Measurements from ENCODE around the gene MCUR1.
A peak's percentile ranks its signal among the peaks of the same experiment; 100 is the strongest.
"Not testable (repeated sequence)": the region's sequence is repeated elsewhere in the genome, so short reads cannot be mapped to it uniquely, and the experiment has no call there.

MCUR1 gene, protein sequence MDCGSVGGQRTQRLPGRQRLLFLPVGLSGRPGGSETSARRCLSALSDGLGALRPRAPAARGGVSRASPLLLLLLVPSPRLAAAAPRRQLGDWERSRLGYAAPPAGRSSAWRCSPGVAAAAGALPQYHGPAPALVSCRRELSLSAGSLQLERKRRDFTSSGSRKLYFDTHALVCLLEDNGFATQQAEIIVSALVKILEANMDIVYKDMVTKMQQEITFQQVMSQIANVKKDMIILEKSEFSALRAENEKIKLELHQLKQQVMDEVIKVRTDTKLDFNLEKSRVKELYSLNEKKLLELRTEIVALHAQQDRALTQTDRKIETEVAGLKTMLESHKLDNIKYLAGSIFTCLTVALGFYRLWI

DNA sequence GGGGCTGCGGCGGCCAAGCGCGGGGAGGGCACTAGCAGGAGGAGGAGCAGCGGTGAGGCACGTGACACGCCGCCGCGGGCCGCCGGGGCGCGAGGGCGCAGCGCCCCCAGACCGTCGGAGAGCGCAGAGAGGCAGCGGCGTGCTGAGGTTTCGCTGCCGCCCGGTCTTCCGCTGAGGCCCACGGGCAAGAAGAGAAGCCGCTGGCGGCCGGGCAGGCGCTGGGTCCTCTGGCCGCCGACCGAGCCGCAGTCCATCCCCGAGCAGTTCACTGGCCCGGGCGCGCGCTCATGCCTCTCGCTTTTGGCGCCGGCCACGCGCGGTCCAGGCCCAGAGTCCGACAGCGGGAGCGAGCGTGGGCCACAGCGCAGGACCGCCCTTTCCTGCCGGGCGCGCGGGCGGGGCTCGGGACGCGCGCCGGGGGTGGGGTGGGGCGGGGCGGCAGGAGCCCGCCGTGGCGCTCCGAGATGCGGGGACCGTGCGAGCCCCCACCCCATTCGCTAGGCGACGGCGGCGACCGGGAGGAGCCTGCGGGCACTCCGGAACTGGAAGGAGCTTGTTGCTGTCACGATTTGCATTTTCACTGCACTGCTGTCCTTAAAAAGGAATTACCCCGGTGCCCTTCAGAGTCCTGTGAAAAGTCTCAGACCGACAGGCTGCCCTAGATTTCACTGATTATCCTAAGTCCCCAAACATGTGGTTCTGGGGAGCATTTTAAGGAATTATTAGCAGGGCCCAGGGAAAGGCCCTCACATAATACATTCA, at the start of gene MCUR1:
TSS of gene MCUR1 (minus strand) at position 382 of the 762 bp plus-strand sequence. CDS start at position 254, 128 bp downstream.
- DNase-seq (ENCODE audit: low read depth, low spot score): peak; percentile 90

DNA sequence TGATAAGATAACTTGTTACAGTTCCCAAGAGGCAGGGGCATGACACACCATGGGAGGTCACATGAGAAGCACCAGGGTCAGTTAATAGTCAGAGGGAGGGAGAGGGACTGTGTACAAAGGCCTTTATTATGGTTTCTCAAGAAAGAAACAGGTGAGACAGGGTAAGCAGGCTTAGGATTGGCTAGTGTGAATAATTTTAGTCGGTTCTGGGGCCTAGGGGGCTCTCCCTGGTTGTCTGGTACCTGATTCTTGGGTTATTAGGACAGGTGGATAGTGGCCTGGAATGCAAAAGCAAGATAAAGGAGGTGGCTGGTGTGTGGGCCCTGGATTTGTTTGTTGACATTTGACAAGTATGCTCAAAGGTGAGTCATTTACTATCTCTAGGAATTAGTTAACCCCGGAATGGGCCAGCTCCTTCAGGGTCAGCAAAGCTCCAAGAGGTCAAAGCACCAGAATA, 49.4 kb upstream of the MCUR1 start:
- DNase-seq (ENCODE audit: low read depth, low spot score): peak; percentile 93

DNA sequence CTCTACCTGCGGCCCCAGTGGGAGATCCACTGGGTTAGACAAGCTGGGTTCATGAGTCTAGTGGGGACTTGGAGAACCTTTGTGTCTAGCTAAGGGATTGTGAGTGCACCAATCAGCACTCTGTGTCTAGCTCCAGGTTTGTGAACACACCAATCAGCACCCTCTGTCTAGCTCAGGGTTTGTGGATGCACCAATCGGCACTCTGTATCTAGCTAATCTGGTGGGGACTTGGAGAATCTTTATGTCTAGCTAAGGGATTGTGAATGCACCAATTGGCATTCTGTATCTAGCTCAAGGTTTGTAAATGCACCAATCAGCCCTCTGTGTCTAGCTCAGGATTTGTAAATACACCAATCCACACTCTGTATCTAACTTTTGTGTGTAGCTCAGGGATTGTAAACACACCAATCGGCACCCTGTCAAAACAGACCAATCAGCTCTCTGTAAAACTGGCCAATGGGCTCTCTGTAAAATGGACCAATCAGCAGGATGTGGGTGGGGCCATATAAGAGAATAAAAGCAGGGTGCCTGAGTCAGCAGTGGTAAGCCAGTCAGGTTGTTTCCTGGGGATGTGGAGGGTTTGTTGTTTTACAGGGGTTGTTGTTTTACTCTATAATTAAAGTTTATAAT, 46.3 kb upstream of the MCUR1 start:
- DNase-seq (ENCODE audit: low read depth, low spot score): peak; percentile 44

DNA sequence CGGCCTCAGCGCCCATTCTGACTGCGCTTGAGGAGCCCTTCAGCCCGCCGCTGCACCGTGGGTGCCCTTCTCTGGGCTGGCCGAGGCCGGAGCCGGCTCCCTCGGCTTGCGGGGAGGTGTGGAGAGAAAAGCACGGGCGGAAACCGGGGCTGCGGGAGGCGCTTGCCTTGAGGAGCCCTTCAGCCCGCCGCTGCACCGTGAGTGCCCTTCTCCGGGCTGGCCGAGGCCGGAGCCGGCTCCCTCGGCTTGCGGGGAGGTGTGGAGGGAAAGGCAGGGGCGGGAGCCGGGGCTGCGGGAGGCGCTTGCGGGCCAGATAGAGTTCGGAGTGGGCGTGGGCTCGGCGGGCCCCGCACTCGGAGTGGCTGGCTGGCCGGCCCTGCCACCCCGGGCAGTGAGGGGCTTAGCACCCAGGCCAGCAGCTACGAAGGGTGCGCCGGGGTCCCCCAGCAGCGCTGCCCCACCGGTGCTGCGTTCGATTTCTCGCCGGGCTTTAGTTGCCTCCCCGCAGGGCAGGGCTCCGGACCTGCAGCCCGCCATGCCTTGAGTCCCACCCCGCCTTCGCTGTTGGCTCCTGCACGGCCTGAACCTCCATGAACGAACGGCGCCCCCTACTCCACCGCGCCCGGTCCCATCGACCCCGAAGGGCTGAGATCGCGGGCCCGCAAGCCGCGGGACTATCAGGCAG, 45.7 kb upstream of the MCUR1 start:
- peak; percentile 75 for DNase-seq (ENCODE audit: low read depth, low spot score)

DNA sequence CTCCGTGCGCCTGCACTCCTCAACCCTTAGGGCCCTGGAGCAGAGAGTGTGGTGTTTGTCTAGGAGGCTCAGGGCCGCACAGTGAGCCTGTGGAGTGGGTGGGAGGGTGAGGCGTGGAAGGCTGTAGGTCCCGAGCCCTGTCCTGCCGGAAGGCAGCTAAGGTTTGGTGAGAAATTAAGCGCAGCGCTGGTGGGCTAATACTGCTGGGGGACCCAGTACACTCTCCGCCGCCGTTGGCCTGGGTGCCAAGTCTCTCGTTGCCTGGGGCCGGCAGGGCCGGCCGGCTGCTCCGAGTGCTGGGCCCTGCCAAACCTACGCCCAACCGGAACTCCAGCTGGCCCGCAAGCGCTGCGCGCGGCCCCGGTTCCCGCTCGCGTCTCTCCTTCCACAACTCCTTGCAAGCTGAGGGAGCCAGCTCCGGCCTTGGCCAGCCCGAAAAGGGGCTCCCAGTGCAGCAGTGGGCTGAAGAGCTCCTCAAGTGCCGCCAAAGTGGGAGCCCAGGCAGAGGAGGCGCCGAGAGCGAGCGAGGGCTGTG, 40.4 kb upstream of the MCUR1 start:
- no peak for DNase-seq (ENCODE audit: low read depth, low spot score)

DNA sequence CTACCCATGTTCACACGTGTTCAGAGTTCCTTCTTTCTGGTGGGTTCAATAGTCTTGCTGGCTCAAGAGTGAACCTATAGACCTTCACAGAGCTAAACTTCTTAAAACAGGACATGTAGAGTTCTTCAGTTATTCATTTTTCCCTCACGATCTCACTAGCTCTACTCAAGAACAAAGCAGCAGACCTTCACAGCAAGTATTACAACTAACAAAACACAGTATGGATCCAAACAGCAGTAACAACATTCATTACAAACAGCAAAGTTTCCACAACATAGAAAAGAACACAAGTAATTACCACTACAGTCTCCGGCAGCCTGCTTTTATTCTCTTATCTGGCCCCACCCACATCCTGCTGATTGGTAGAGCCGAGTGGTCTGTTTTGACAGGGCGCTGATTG, 39.5 kb upstream of the MCUR1 start:
- DNase-seq (ENCODE audit: low read depth, low spot score): no peak

DNA sequence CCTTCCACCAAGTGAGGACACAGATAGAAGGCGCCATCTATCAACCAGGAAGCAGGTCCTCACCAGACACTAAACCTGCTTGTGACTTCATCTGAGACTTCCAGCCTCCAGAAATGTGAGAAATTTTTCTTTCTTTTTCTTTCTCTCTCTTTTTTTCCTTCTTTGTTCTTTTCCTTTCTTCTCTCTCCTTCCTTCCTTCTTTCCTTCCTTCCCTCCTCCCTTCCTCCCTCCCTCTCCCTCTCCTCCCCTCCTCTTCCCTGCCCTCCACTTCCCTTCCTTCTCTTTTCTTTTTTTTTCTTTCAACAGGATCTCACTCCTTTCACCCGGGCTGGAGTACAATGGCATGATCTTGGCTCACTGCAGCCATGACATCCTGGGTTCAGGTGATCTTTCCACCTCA, 37.4 kb upstream of the MCUR1 start:
- DNase-seq (ENCODE audit: low read depth, low spot score): no peak

DNA sequence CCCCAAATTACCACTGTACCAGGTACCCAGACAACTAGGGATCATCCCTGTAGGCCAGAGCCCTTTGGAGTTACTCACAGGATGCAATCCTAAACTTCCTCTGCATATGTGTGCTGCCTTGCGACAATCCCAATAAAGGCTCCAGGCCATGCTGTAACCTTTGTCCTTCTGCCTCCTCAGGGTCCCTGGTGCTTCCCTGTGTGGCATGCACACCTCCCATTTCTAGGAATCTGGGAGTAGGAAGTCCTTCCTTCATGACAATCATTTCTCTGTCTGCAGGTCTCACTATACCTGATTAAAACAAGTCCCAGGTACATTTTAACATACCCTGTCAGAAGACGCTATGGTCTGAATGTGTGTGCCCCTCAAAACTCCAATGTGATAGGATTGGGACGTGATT, 37.0 kb upstream of the MCUR1 start:
- no peak for DNase-seq (ENCODE audit: low read depth, low spot score)

DNA sequence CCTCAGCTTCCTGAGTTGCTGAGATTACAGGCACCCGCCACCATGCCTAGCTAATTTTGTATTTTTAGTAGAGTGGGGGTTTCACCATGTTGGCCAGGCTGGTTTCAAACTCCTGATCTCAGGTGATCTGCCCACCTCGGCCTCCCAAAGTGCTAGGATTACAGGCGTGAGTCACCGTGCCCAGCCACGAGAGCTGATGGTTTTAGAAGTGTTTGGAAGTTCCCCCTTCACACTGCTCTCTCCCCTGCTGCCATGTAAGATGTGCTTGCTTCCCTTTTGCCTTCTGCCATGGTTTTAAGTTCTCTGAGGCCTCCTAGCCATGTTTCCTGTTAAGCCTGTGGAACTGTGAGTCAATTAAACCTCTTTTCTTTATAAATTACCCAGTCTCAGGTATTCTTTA, 36.3 kb upstream of the MCUR1 start:
- not testable (repeated sequence) for DNase-seq (ENCODE audit: low read depth, low spot score)

DNA sequence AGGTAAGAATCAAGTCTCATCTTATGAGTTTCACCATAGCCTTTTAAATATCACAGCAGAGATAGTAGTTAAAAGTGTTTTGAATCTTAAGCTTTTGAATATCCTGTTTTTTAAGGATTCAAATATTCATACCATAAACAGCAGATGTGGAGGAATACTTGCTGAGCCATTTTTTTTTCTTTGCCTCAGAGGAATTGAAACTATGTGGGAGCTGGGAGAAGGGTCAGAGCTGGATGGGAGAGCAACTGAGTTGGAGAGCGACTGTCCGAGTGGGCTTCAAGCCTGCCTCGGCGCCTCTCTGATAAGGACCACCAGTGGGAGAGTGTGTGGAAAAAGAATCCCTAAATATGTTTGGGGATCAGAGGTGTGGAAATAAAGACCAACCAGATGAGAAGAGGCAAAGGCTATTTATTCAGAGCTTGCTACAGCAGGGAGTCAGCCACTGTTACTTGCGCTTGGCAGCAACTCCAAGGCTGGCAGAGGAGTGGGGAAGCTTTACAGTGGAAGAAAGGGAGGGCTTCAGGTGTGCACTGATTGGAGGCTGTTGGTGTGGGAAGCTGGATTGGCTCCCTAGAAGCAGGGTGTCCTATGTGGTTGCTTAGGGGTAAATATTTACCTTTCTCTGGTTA, 34.3 kb upstream of the MCUR1 start:
- no peak for DNase-seq (ENCODE audit: low read depth, low spot score)

DNA sequence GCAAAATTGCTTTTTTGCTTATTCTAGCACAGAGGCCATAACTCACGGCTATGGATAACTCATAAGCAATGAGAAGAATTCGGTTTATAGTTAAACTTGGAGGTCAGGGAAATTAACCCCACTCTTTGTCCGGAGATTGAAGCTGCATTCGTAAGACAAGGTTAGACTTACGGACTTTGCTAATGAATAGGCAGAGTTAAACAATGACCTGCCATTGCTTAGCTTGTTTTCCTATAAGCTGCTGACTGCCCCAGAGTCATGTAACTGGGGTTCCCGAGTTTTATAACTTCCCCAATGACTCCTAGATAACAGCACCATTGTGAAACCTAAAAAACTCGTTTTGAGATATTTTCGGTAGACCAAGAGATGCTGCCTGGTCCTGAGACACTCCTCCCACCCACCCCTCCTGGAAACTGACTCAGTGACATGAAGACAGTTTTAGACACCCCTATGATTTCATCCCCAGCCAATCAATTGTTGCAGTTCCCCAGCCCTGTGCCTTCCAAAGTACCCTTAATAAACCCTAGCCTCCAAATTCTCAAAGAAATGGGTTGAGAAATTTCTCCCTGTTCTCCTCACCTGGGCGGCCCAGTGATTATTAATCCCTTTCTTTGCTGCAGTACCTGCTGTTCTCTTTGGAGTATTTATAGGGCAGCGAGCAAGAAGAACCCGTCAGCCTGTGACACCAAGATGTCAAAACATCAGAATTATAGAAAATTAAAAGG, 33.1 kb upstream of the MCUR1 start:
- no peak for DNase-seq (ENCODE audit: low read depth, low spot score)

DNA sequence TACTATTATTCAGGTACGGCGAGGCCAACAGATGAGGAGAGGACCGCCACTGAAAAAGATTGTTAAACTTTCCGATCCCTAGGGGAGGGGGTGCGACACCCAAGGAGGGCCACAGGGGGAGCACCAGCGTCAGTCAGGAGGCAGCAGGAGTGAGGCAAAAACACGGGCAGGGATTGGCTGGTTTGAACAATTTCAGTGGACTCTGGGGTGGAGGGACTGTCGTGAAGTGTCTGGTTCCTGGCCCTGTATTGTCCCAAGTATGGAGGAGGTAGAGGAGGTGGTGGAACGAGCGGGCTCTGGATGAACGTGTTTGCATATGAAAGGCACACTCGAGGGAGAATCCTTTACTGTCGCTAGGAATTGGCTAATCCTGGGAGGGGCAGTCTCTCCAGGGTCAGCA, 32.5 kb upstream of the MCUR1 start:
- peak; percentile 86 for DNase-seq (ENCODE audit: low read depth, low spot score)

DNA sequence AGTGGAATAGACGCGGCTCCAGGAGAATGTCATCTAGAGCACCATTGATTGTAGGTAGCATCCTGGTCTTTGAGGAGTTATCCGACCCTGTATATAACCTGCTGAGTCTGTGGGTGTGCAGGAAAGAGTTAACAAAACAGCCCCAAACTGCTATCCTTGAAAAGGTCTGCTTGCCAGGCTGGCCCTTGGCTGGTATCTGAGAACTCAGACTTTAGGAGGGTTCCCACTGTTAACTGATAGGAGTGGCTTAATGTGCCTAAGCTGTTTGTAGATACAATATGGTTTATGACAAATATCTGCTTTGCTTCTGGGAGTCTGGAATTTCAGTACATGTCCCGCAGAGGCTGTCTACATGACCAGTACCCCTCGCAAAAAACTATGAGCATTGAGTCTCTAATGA, 27.6 kb upstream of the MCUR1 start:
- DNase-seq (ENCODE audit: low read depth, low spot score): no peak

DNA sequence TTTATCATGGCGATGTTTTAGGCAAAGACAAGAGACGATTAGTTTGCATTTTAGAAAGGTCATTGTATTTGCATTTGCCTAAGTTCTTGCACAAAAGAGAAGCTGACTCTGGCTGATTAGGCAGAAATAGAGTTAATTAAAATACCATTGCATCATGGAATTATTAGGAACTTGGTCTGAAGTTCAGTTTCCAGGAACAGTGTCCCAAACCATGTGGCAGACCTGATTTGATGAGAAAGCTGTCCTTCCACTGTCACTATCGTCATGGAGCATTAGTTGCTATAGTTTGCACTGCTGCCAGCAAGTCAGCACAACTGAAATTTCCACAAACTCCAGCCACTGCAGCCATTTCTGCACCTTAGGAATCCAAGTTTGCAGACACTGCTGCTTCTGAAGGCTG, 24.3 kb upstream of the MCUR1 start:
- DNase-seq (ENCODE audit: low read depth, low spot score): no peak

DNA sequence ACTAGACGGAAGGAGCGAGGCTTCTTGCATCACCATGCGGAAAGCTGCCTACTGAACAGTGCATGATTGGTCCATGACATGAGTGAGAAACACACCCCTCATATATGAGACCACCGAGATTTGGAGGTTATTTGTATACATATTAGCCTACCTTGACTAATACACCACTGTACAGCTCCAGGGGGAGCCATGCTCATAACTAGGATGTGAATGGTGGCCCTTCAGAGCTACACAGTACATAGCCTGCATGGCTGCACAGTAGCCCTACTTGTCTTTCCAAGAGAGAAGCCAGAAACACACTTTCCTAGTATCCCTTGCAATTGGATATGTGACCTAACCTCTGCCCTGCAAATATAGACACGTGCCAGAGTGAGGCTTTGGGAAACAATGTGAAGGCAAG, 21.8 kb upstream of the MCUR1 start:
- no peak for DNase-seq (ENCODE audit: low read depth, low spot score)

DNA sequence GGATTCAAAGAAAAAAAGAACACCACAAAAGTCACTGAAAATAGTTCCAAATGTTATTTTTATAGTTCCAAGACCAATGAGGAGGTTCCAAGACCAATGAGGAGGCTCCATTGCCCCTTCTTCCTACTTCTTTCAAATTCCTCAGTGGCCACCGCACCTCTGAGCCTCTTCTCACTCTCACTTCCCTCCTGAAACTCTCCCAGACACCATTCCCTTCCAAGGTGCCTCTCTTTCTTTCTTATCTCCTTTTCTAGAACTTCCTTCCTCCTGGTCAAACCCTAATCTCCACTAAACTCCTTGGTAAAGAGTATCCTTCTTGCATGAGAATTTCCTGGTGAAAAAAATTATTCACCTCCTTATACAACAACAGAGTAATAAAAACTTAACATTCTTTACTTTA, 20.4 kb upstream of the MCUR1 start:
- DNase-seq (ENCODE audit: low read depth, low spot score): no peak

DNA sequence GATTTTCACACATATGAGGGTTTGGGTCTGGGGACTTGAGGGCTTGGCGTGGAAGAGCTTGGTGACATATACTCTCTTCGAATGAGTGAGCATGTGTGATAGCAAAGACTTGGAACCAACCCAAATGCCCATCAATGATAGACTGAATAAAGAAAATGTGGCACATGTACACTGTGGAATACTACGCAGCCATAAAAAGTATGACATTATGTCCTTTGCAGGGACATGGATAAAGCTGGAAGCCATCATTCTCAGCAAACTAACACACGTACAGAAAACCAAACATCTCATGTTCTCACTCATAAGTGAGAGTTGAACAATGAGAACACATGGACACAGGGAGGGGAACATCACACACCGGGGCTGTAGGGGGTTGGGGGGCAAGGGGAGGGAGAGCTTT, 19.7 kb upstream of the MCUR1 start:
- DNase-seq (ENCODE audit: low read depth, low spot score): not testable (repeated sequence)

DNA sequence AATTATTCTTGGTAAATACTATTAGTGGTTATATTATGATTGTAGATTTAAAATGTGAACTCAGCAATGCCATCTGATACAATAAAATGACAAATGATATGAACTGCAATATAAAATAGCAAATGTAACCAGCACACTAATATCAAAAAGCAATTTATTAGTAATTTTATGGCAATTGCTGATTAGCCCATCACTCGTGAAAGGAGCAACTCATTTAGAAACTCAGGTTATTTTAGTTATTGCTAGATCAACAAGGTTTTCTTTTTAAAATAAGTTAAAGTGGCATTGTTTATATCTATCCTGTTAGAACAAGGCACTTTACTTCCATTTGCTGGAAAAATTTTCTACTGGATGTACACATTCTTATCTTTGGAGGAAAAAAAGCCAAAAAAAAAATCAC, 18.4 kb upstream of the MCUR1 start:
- DNase-seq (ENCODE audit: low read depth, low spot score): no peak

DNA sequence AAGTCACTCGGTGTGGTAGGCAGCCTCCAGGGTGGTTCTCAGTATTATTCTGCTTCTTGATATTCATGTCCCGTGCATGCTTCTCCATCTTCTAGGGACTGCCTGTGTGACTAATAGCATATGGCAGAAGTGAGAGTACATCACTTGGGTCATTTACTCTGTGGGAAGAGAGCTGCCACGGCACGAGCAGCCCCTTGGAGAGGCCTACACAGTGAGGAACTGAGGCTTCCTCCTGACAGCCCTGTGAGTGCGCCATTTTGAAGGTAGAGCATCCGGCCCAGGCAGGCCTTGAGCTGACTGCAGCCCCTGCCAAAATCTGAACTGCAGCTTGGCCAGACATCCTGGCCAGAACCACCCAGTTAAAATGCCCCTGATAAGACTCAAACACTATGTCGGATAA, 17.3 kb upstream of the MCUR1 start:
- DNase-seq (ENCODE audit: low read depth, low spot score): no peak

DNA sequence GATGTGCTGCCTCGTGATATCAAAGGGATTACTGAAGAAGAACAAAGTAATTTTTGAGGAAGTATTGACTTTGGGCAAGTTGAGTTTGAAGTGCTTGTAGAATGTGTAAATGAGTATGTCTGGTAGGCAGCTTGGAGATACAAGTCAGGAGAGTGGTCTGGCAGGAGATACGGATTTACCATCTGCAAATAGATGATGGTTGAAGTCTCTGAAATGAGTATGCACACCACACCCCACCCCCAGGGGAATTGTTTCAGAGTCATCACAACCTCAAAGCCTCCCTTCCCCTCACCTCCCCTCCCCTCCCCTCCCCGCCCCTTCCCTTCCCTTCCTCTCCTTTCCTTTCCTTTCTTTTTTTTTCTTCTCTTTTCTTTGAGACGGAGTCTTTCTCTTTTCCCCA, 16.4 kb upstream of the MCUR1 start:
- no peak for DNase-seq (ENCODE audit: low read depth, low spot score)

DNA sequence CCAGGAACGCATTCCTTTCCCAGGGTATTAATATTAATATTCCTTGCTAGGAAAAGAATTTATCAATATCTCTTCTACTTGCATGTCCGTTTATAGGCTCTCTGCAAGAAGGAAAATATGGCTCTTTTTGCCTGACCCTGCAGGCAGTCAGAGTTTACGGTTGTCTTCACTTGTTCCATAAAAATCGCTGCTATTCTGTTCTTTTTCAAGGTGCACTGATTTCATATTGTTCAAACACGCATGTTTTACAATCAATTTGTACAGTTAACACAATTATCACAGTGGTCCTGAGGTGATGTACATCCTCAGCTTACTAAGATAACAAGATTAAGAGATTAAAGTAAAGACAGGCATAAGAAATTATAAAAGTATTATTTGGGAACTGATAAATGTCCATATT, 15.1 kb upstream of the MCUR1 start:
- DNase-seq (ENCODE audit: low read depth, low spot score): not testable (repeated sequence)
